PC-3 (cell line): Measurements from ENCODE around the gene TMC1. TPM values are rescaled to one million over a fixed set of nuclear protein-coding genes. Genes with fewer than 3 reads are reported as not detected.
"Not testable (repeated sequence)": the region's sequence is repeated elsewhere in the genome, so short reads cannot be mapped to it uniquely, and the experiment has no call there.

Experiments used
- ATAC-seq: fragments of 200-7000 bp; cut with Tn5 transposase; 2 replicates; pipeline ENCODE4 v1.9.1; 2020; ENCODE audit warnings: mild to moderate bottlenecking, moderate library complexity
- BruUV-seq: library from RNA; stranded (reverse); fragments of 400-500 nt; replicated peaks from 2 replicates; lab custom pipeline; 2021; lab: Mats Ljungman, UMichigan
- CTCF ChIA-PET: fragments of 300-600 bp; sonication (Branson Sonifier 250); formaldehyde crosslinking; loops from one replicate; lab custom pipeline; 2022; ENCODE audit warnings: antibody characterized with exemption; lab: Charles Lee
- POLR2A ChIA-PET: fragments of 300-600 bp; sonication (Branson Sonifier 250); formaldehyde crosslinking; loops from one replicate; lab custom pipeline; 2022; ENCODE audit warnings: antibody characterized with exemption; ENCODE audit not compliant: unreplicated experiment; lab: Charles Lee
- DNase-seq: peaks from one replicate; pipeline ENCODE4 v3.0.0-alpha.2; 2015
- H2AFZ ChIP-seq: fragments of 300-600 bp; sonication (generic); 2 replicates; pipeline ENCODE4 v1.6.0; 2016; ENCODE audit warnings: antibody characterized with exemption, low read length
- H3F3A ChIP-seq: fragments of 300-600 bp; sonication (generic); one replicate; pipeline ENCODE4 v1.6.0; 2017; ENCODE audit warnings: antibody characterized with exemption, low read length, control low read depth, mild to moderate bottlenecking; ENCODE audit not compliant: unreplicated experiment
- H3K27ac ChIP-seq: fragments of 300-600 bp; sonication (generic); 2 replicates; pipeline ENCODE4 v1.5.1; 2016; ENCODE audit warnings: mild to moderate bottlenecking, low read length
- H3K27me3 ChIP-seq: fragments of 300-600 bp; sonication (generic); 2 replicates; pipeline ENCODE4 v1.6.1; 2016; ENCODE audit warnings: low read length, mixed read lengths
- H3K36me3 ChIP-seq: fragments of 300-600 bp; sonication (generic); 2 replicates; pipeline ENCODE4 v1.6.1; 2016; ENCODE audit warnings: low read depth, mixed run types, low read length, mixed read lengths
- H3K4me1 ChIP-seq: fragments of 300-600 bp; sonication (generic); 2 replicates; pipeline ENCODE4 v1.5.1; 2016; ENCODE audit warnings: low read length; ENCODE audit not compliant: insufficient read depth
- H3K4me2 ChIP-seq: fragments of 300-600 bp; sonication (generic); 2 replicates; pipeline ENCODE4 v1.6.0; 2016; ENCODE audit warnings: low read length
- H3K4me3 ChIP-seq: fragments of 300-600 bp; sonication (generic); 2 replicates; pipeline ENCODE4 v1.5.1; 2016; ENCODE audit warnings: mild to moderate bottlenecking, low read length, mixed read lengths
- H3K79me2 ChIP-seq: fragments of 300-600 bp; sonication (generic); 2 replicates; pipeline ENCODE4 v1.6.1; 2017; ENCODE audit warnings: low read length, mixed read lengths
- H3K9ac ChIP-seq: fragments of 300-600 bp; sonication (generic); 2 replicates; pipeline ENCODE4 v1.6.0; 2016; ENCODE audit warnings: mild to moderate bottlenecking, low read length
- H3K9me2 ChIP-seq: fragments of 300-600 bp; sonication (generic); replicated peaks from 2 replicates; pipeline ENCODE4 v1.6.1; 2016; ENCODE audit warnings: mixed run types, low read length, mixed read lengths
- H3K9me3 ChIP-seq: fragments of 300-600 bp; sonication (generic); 2 replicates; pipeline ENCODE4 v1.6.1; 2016; ENCODE audit warnings: low read length, mixed read lengths
- H4K20me1 ChIP-seq: fragments of 300-600 bp; sonication (generic); 2 replicates; pipeline ENCODE4 v1.6.1; 2016; ENCODE audit warnings: low read length, mixed read lengths
- EZH2 ChIP-seq: fragments of 300-600 bp; sonication (generic); IDR thresholded peaks from one replicate; pipeline ENCODE4 v1.6.1; 2017; ENCODE audit warnings: antibody characterized with exemption, mild to moderate bottlenecking, low read length; ENCODE audit not compliant: unreplicated experiment
- EZH2phosphoT487 ChIP-seq: fragments of 300-600 bp; sonication (generic); IDR thresholded peaks from 2 replicates; pipeline ENCODE4 v1.6.1; 2018; ENCODE audit warnings: mild to moderate bottlenecking, antibody characterized with exemption, low read length, borderline replicate concordance
- intact Hi-C: fragments of 100-400 bp; cut with micrococcal nuclease; formaldehyde crosslinking; loops from 2 replicates; pipeline ENCODE4 v1.9.0; 2023
- total RNA-seq: library from RNA; depleted of rRNA; stranded (reverse); fragments of >200 nt; gene quantifications from 2 replicates; pipeline ENCODE4 v1.2.3, GENCODE V29; 2014
- TF ChIP-seq, protein P1 (sequence below): fragments of 300-600 bp; sonication (generic); conservative IDR thresholded peaks from 2 replicates; pipeline ENCODE4 v1.5.1; 2017; ENCODE audit warnings: antibody characterized with exemption, low read depth, mild to moderate bottlenecking, low read length

The TMC1 gene
- total RNA-seq, 1 experiment from 2014 or later = 0.15 TPM

DNA sequence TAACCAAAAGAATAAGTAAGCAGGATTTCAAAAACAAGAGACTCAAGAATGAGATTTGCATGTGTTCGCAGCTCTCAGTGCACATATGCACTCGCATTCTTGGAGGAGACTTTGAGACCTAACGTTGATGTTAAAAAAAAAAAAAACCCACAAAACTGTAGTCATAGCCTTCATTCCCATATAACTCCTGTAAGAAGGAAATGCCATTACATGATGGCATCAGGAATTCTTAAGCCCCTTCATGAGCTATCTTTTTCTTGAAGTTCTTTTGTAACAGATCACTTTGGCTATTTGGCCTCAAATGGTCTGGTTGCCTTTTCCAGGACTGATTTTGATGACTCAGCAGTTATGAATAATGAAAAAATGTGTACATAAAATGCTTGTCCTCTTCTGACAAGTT lies 317.7 kb downstream of the TMC1 start:
- BruUV-seq = no TSS peak
- no peaks in the 10 kb centered on the region for H3F3A ChIP-seq
- no peaks in the 10 kb centered on the region for H3K36me3 ChIP-seq
- no peak overlapping the region for H3K9ac ChIP-seq
- H4K20me1 ChIP-seq = no peaks in the 10 kb centered on the region
- no peaks in the 10 kb centered on the region for H3K79me2 ChIP-seq
- TF ChIP-seq, protein P1, sequence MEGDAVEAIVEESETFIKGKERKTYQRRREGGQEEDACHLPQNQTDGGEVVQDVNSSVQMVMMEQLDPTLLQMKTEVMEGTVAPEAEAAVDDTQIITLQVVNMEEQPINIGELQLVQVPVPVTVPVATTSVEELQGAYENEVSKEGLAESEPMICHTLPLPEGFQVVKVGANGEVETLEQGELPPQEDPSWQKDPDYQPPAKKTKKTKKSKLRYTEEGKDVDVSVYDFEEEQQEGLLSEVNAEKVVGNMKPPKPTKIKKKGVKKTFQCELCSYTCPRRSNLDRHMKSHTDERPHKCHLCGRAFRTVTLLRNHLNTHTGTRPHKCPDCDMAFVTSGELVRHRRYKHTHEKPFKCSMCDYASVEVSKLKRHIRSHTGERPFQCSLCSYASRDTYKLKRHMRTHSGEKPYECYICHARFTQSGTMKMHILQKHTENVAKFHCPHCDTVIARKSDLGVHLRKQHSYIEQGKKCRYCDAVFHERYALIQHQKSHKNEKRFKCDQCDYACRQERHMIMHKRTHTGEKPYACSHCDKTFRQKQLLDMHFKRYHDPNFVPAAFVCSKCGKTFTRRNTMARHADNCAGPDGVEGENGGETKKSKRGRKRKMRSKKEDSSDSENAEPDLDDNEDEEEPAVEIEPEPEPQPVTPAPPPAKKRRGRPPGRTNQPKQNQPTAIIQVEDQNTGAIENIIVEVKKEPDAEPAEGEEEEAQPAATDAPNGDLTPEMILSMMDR = no peak
- no peak for TF ChIP-seq EZH2
- no peak for TF ChIP-seq EZH2phosphoT487
- ChIA-PET CTCF (no interaction called here), POLR2A (no interaction called here)
- H2AFZ ChIP-seq = no peak overlapping the region
- DNase-seq (no peak), ATAC-seq (no peak)
- no peaks in the 10 kb centered on the region for H3K9me2 ChIP-seq
- 0 out of 2 replicates have a peak, but pooled peaks cover 4% of the 10 kb centered on the region for H3K27me3 ChIP-seq
- H3K4me3 ChIP-seq = no peak overlapping the region
- H3K9me3 ChIP-seq = no peaks in the 10 kb centered on the region
- intact Hi-C loops = no loop called here
- H3K27ac ChIP-seq = no peak overlapping the region
- no peak overlapping the region for H3K4me2 ChIP-seq
- H3K4me1 ChIP-seq = no peaks in the 10 kb centered on the region

DNA sequence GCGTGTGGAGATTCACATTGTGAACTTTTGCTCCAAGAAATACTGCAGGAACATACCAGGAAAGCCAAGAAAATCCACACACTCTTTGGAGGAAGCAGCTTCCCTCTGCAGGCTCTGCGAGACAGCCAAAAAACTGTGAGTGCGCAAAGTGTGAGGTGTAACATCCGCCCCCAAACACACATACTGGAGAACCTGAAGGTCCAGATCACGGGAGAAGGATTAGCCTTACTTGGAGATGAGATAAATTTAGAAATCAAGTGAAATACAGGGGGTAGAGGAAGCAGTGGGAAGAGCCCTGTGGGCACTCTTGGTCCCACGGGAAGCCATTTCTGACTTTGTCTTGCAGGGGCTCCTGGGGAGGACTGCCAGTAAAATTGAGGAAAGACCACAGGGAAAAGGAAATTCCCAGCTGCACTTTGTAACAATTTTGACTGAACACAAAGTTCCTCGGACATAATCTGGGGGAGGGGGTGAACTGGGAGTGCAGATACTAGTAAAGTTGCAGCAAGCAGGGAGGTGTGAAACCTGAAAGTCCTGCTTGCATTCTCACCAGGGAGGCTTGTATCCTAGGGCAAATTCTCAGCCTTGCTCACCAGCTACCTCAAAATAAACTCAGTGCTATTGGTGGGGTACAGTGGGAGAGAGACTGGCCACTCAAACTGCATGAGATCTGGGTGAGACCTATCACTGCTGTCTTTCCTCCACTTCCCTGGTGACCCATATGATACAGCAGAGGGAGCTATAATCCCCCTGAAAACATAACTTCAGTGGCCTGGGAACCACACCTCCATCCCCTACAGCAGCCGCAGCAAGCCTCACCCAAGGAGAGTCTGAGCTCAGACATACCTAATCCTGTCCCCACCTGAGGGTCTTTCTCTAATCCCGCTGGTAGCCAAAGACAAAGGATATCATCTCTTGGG lies 322.4 kb downstream of the TMC1 start:
- TF ChIP-seq, protein P1 = 0 out of 2 replicates have a peak, but pooled peaks have one; percentile 11
- TF ChIP-seq EZH2phosphoT487 (no peak), EZH2 (no peak)
- H3K9ac ChIP-seq = no peak overlapping the region
- POLR2A ChIA-PET = no interaction called here
- intact Hi-C loops = no loop called here
- no peaks in the 10 kb centered on the region for H3K9me2 ChIP-seq
- no peaks in the 10 kb centered on the region for H3K36me3 ChIP-seq
- CTCF ChIA-PET = interaction anchor here (0.6 kb wide), 1 partner anchor 81 kb away, joined by 7 read pairs; no protein-coding TSS in a partner anchor
- no peaks in the 10 kb centered on the region for H3K4me1 ChIP-seq
- H3K9me3 ChIP-seq = no peaks in the 10 kb centered on the region
- DNase-seq (no peak), ATAC-seq (no peak)
- no peaks in the 10 kb centered on the region for H3F3A ChIP-seq
- H3K79me2 ChIP-seq = no peaks in the 10 kb centered on the region
- H3K27me3 ChIP-seq = no peaks in the 10 kb centered on the region
- no peak overlapping the region for H3K4me2 ChIP-seq
- no peak overlapping the region for H2AFZ ChIP-seq
- no TSS peak for BruUV-seq
- H3K27ac ChIP-seq = no peak overlapping the region
- H4K20me1 ChIP-seq = no peaks in the 10 kb centered on the region
- no peak overlapping the region for H3K4me3 ChIP-seq

DNA sequence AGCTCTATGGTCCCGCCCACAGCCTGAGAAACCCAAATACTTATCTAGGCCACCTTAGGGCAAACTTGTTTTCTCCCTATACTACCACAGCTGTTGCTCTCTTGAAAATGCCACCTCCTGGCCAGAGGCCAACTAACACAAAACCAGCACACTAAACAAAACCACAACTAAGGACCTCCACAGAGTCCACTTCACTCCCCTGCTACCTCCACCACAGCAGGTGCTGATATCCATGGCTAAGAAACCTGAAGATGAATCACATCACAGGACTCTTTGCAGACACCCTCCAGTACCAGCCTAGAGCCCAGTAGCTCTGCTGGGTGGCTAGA lies 323.0 kb downstream of the TMC1 start:
- no peaks in the 10 kb centered on the region for H3K79me2 ChIP-seq
- H3K4me1 ChIP-seq = no peaks in the 10 kb centered on the region
- no peak for DNase-seq
- CTCF ChIA-PET = no interaction called here
- H3K4me3 ChIP-seq = no peak overlapping the region
- H3K4me2 ChIP-seq = no peak overlapping the region
- H3K36me3 ChIP-seq = no peaks in the 10 kb centered on the region
- H3K27ac ChIP-seq = no peak overlapping the region
- no peaks in the 10 kb centered on the region for H3F3A ChIP-seq
- no peak for ATAC-seq
- H3K27me3 ChIP-seq = no peaks in the 10 kb centered on the region
- BruUV-seq = no TSS peak
- intact Hi-C loops = no loop called here
- POLR2A ChIA-PET = no interaction called here
- no peak for TF ChIP-seq EZH2phosphoT487
- TF ChIP-seq, protein P1 = no peak
- no peak for TF ChIP-seq EZH2
- no peaks in the 10 kb centered on the region for H3K9me2 ChIP-seq
- no peak overlapping the region for H3K9ac ChIP-seq
- no peaks in the 10 kb centered on the region for H4K20me1 ChIP-seq
- no peak overlapping the region for H2AFZ ChIP-seq
- H3K9me3 ChIP-seq = no peaks in the 10 kb centered on the region

DNA sequence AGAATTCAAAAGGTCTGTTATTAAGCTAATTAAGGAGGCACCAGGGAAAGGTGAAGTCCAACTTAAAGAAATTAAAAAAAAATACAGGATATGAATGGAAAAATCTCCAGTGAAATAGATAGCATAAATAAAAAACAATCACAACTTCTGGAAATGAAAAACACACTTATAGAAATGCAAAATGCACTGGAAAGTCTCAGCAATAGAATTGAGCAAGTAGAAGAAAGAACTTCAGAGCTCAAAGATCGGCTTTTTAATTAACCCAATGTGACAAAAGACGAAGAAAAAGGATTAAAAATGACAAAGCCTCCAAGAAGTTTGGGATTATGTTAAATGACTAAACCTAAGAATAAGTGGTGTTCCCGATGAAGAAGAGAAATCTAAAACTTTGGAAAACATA lies 323.6 kb downstream of the TMC1 start:
- H3F3A ChIP-seq, ATAC-seq, DNase-seq, H3K27me3 ChIP-seq, H3K79me2 ChIP-seq, H3K4me3 ChIP-seq, H3K27ac ChIP-seq, H3K9ac ChIP-seq, H3K9me3 ChIP-seq, intact Hi-C loops, BruUV-seq, H3K4me2 ChIP-seq, H3K36me3 ChIP-seq, H4K20me1 ChIP-seq, CTCF ChIA-PET, H3K4me1 ChIP-seq, H3K9me2 ChIP-seq, H2AFZ ChIP-seq, POLR2A ChIA-PET: not testable (repeated sequence)
